ENCODE measurements around the gene PPM1L.

The PPM1L gene

DNA sequence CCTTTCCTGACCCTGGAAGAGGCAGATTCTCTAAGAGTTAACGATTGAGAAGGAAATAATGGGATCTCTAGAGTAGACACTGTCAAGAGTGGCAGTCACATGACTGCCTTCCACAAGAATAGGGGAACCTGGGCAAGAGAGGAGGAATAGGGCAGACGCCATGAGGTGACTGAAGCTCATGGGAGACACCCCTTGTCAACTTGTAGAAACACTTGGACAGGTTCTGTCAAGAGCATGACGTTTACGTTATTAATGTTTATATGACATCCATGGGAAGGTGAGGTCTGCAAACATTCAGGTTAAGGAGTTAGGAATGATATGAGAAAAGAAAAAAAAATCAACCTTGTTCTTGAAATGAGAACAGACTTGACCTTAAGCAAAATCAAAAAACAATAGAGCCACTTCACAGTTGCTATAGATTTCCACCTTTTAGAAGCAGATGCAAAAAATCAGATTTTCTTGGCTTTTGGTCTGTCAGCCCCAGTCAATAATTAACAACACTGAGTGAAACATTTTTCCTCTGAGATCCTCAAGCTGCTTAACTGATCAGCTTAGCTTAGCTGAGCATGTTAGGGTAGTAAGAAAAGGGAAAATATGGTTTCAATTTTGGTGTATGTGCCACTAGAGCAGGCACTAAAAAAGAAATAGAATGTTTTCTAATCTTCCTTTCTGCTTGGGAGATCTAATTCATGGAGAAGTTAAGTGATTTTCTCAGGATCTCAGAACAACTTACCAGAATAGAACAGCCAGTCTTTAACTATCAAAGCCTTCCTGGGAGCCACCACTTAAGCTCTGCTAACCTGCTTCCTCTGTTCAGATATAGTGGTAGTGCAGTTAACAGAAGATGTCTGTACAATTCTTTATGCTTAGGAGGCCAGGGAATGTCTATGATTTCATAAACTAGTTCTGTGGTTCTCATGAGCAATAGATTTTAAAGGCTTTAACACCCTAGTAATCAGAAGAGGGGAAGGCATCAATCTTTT lies 232.2 kb downstream of the PPM1L start:
- no peak for ATAC-seq

DNA sequence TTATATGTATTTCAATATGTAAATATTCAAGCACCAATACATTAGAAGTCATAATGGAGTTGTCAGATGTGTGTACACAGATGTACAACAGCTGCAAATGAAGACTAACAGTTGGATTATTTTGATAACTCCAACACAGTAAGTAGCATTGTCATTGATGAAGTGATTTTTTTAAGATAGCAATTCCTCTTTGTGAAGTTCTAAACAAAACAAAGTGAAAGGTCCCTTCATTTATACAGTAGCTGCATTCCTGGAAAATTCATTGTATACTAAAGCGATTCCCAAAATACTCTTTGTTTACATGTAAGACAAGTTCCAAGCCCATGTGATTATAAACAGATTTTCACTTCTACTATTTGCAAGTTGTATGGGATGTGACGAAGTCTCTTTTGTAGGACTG lies 234.4 kb downstream of the PPM1L start:
- ATAC-seq, result no peak
- TF ChIP-seq ZNF70 (CRISPR knock-in tag; IDR thresholded peaks at IDR 0.05), result no peak
- TF ChIP-seq, protein P1, sequence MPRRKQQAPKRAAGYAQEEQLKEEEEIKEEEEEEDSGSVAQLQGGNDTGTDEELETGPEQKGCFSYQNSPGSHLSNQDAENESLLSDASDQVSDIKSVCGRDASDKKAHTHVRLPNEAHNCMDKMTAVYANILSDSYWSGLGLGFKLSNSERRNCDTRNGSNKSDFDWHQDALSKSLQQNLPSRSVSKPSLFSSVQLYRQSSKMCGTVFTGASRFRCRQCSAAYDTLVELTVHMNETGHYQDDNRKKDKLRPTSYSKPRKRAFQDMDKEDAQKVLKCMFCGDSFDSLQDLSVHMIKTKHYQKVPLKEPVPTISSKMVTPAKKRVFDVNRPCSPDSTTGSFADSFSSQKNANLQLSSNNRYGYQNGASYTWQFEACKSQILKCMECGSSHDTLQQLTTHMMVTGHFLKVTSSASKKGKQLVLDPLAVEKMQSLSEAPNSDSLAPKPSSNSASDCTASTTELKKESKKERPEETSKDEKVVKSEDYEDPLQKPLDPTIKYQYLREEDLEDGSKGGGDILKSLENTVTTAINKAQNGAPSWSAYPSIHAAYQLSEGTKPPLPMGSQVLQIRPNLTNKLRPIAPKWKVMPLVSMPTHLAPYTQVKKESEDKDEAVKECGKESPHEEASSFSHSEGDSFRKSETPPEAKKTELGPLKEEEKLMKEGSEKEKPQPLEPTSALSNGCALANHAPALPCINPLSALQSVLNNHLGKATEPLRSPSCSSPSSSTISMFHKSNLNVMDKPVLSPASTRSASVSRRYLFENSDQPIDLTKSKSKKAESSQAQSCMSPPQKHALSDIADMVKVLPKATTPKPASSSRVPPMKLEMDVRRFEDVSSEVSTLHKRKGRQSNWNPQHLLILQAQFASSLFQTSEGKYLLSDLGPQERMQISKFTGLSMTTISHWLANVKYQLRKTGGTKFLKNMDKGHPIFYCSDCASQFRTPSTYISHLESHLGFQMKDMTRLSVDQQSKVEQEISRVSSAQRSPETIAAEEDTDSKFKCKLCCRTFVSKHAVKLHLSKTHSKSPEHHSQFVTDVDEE (CRISPR knock-in tag; IDR thresholded peaks at IDR 0.05), result no peak
- TF ChIP-seq, protein P2, sequence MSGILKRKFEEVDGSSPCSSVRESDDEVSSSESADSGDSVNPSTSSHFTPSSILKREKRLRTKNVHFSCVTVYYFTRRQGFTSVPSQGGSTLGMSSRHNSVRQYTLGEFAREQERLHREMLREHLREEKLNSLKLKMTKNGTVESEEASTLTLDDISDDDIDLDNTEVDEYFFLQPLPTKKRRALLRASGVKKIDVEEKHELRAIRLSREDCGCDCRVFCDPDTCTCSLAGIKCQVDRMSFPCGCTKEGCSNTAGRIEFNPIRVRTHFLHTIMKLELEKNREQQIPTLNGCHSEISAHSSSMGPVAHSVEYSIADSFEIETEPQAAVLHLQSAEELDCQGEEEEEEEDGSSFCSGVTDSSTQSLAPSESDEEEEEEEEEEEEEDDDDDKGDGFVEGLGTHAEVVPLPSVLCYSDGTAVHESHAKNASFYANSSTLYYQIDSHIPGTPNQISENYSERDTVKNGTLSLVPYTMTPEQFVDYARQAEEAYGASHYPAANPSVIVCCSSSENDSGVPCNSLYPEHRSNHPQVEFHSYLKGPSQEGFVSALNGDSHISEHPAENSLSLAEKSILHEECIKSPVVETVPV (CRISPR knock-in tag; IDR thresholded peaks at IDR 0.05), result no peak
- TF ChIP-seq ESRRG (CRISPR knock-in tag; IDR thresholded peaks at IDR 0.05), result no peak
- no peak for TF ChIP-seq ARNTL (CRISPR knock-in tag; IDR thresholded peaks at IDR 0.05; ENCODE audit: borderline replicate concordance, low read depth)
- TF ChIP-seq, protein P3, sequence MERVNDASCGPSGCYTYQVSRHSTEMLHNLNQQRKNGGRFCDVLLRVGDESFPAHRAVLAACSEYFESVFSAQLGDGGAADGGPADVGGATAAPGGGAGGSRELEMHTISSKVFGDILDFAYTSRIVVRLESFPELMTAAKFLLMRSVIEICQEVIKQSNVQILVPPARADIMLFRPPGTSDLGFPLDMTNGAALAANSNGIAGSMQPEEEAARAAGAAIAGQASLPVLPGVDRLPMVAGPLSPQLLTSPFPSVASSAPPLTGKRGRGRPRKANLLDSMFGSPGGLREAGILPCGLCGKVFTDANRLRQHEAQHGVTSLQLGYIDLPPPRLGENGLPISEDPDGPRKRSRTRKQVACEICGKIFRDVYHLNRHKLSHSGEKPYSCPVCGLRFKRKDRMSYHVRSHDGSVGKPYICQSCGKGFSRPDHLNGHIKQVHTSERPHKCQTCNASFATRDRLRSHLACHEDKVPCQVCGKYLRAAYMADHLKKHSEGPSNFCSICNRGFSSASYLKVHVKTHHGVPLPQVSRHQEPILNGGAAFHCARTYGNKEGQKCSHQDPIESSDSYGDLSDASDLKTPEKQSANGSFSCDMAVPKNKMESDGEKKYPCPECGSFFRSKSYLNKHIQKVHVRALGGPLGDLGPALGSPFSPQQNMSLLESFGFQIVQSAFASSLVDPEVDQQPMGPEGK (CRISPR knock-in tag; IDR thresholded peaks at IDR 0.05; ENCODE audit: borderline replicate concordance), result no peak
- TF ChIP-seq, protein P4, sequence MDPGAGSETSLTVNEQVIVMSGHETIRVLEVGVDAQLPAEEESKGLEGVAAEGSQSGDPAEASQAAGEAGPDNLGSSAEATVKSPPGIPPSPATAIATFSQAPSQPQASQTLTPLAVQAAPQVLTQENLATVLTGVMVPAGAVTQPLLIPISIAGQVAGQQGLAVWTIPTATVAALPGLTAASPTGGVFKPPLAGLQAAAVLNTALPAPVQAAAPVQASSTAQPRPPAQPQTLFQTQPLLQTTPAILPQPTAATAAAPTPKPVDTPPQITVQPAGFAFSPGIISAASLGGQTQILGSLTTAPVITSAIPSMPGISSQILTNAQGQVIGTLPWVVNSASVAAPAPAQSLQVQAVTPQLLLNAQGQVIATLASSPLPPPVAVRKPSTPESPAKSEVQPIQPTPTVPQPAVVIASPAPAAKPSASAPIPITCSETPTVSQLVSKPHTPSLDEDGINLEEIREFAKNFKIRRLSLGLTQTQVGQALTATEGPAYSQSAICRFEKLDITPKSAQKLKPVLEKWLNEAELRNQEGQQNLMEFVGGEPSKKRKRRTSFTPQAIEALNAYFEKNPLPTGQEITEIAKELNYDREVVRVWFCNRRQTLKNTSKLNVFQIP (CRISPR knock-in tag; IDR thresholded peaks at IDR 0.05; ENCODE audit: borderline replicate concordance, low read depth), result no peak
- TF ChIP-seq GLIS3 (CRISPR knock-in tag; IDR thresholded peaks at IDR 0.05), result no peak
- TF ChIP-seq ZNF8 (CRISPR knock-in tag; IDR thresholded peaks at IDR 0.05), result no peak
- no peak for TF ChIP-seq ZNF565 (CRISPR knock-in tag; conservative IDR thresholded peaks at IDR 0.05; ENCODE audit: low read depth)
- no peak for TF ChIP-seq BACH2 (CRISPR knock-in tag; IDR thresholded peaks at IDR 0.05; ENCODE audit: borderline replicate concordance)
- no peak for TF ChIP-seq SNAI2 (CRISPR knock-in tag; IDR thresholded peaks at IDR 0.05)
- no peak for TF ChIP-seq TOX (CRISPR knock-in tag; IDR thresholded peaks at IDR 0.05; ENCODE audit: borderline replicate concordance)
- TF ChIP-seq CSDC2 (CRISPR knock-in tag; IDR thresholded peaks at IDR 0.05), result no peak

More for the DNA sequence above, 232.2 kb downstream of the PPM1L start:
- TF ChIP-seq CSDC2 (CRISPR knock-in tag; IDR thresholded peaks at IDR 0.05) (no peak), TCF4 (CRISPR knock-in tag; IDR thresholded peaks at IDR 0.05; ENCODE audit: borderline replicate concordance) (no peak), ZC3H10 (CRISPR knock-in tag; IDR thresholded peaks at IDR 0.05) (no peak), BACH2 (CRISPR knock-in tag; IDR thresholded peaks at IDR 0.05; ENCODE audit: borderline replicate concordance) (no peak), ISL1 (CRISPR knock-in tag; IDR thresholded peaks at IDR 0.05) (no peak), ARNTL (CRISPR knock-in tag; IDR thresholded peaks at IDR 0.05; ENCODE audit: borderline replicate concordance, low read depth) (no peak), ZNF8 (CRISPR knock-in tag; IDR thresholded peaks at IDR 0.05) (no peak), SNAI2 (CRISPR knock-in tag; IDR thresholded peaks at IDR 0.05) (no peak), PPARA (CRISPR knock-in tag; IDR thresholded peaks at IDR 0.05; ENCODE audit: borderline replicate concordance) (no peak), ZFP3 (CRISPR knock-in tag; IDR thresholded peaks at IDR 0.05) (no peak), ESRRG (CRISPR knock-in tag; IDR thresholded peaks at IDR 0.05) (no peak), ZFP30 (CRISPR knock-in tag; IDR thresholded peaks at IDR 0.05) (no peak), ZNF70 (CRISPR knock-in tag; IDR thresholded peaks at IDR 0.05) (no peak), RARB (CRISPR knock-in tag; IDR thresholded peaks at IDR 0.05) (no peak), GLIS3 (CRISPR knock-in tag; IDR thresholded peaks at IDR 0.05) (no peak), ZNF565 (CRISPR knock-in tag; conservative IDR thresholded peaks at IDR 0.05; ENCODE audit: low read depth) (no peak), TOX (CRISPR knock-in tag; IDR thresholded peaks at IDR 0.05; ENCODE audit: borderline replicate concordance) (no peak)
- TF ChIP-seq, protein P1 (CRISPR knock-in tag; IDR thresholded peaks at IDR 0.05), result no peak
- TF ChIP-seq, protein P4 (CRISPR knock-in tag; IDR thresholded peaks at IDR 0.05; ENCODE audit: borderline replicate concordance, low read depth), result no peak
- TF ChIP-seq, protein P3 (CRISPR knock-in tag; IDR thresholded peaks at IDR 0.05; ENCODE audit: borderline replicate concordance), result no peak

All from SK-N-SH treated with all-trans-retinoic acid at 6 μM for 48 hours (cell line).